SU-DHL-6 (cell line): ENCODE results near the gene SLX9.
A peak's percentile ranks its signal among the peaks of the same experiment; 100 is the strongest.

Experiments used
- H2AFZ ChIP-seq: fragments of 200-600 bp; sonication (generic); 2 replicates; pipeline ENCODE4 v1.6.1; 2014; ENCODE audit warnings: low read depth, mild to moderate bottlenecking, moderate library complexity, mixed read lengths, antibody characterized with exemption, low read length; ENCODE audit not compliant: severe bottlenecking
- H3F3A ChIP-seq: fragments of 200-600 bp; shearing (Covaris generic); 2 replicates; pipeline ENCODE4 v1.6.0; 2016; ENCODE audit warnings: antibody characterized with exemption, mild to moderate bottlenecking; ENCODE audit not compliant: insufficient read depth
- H3K27ac ChIP-seq: fragments of 200-600 bp; sonication (generic); 2 replicates; pipeline ENCODE4 v1.5.1; 2016; ENCODE audit warnings: low read depth, mild to moderate bottlenecking, low read length, moderate library complexity, mixed read lengths
- H3K27me3 ChIP-seq: fragments of 200-600 bp; sonication (generic), shearing (Covaris generic); 2 replicates; pipeline ENCODE4 v1.6.0; 2014; ENCODE audit warnings: mild to moderate bottlenecking, low read length
- H3K36me3 ChIP-seq: fragments of 200-600 bp; sonication (generic); 2 replicates; pipeline ENCODE4 v1.6.1; 2014; ENCODE audit warnings: mild to moderate bottlenecking, low read length, mixed read lengths
- H3K4me2 ChIP-seq: fragments of 300-600, 200-600 bp; shearing (Covaris generic), sonication (generic); 2 replicates; pipeline ENCODE4 v1.6.0; 2014; ENCODE audit warnings: low read length, low read depth, mild to moderate bottlenecking; ENCODE audit not compliant: poor library complexity, severe bottlenecking
- H3K4me3 ChIP-seq: fragments of 200-600 bp; sonication (generic); 2 replicates; pipeline ENCODE4 v1.5.1; 2014; ENCODE audit warnings: antibody characterized with exemption, low read length, mild to moderate bottlenecking, mixed read lengths; ENCODE audit not compliant: insufficient read depth, poor library complexity, severe bottlenecking
- H3K79me2 ChIP-seq: fragments of 200-600 bp; sonication (generic); 2 replicates; pipeline ENCODE4 v1.6.1; 2014; ENCODE audit warnings: mild to moderate bottlenecking, low read length, moderate library complexity; ENCODE audit not compliant: insufficient read depth
- H3K9ac ChIP-seq: fragments of 200-600 bp; sonication (generic); 2 replicates; pipeline ENCODE4 v1.7.0; 2014; ENCODE audit warnings: mild to moderate bottlenecking, low read length
- H3K9me2 ChIP-seq: fragments of 200-600 bp; sonication (generic); replicated peaks from 2 replicates; pipeline ENCODE4 v1.6.1; 2014; ENCODE audit warnings: low read length; ENCODE audit not compliant: insufficient read depth
- H3K9me3 ChIP-seq: fragments of 200-600 bp; sonication (generic); 2 replicates; pipeline ENCODE4 v1.6.1; 2014; ENCODE audit warnings: low read length, mixed read lengths; ENCODE audit not compliant: insufficient read depth
- H4K20me1 ChIP-seq: fragments of 200-600 bp; sonication (generic); 2 replicates; pipeline ENCODE4 v1.6.1; 2014; ENCODE audit warnings: low read depth, mild to moderate bottlenecking, antibody characterized with exemption, low read length, moderate library complexity, mixed read lengths
- CTCF ChIP-seq: fragments of 200-600 bp; sonication (generic); IDR thresholded peaks from one replicate; pipeline ENCODE4 v1.5.1; 2017; ENCODE audit warnings: antibody characterized with exemption, mild to moderate bottlenecking, low read length, moderate library complexity; ENCODE audit not compliant: insufficient read depth, poor library complexity, severe bottlenecking
- EZH2phosphoT487 ChIP-seq: fragments of 200-600 bp; sonication (generic), shearing (Covaris generic); conservative IDR thresholded peaks from 2 replicates; pipeline ENCODE4 v1.6.1; 2018; ENCODE audit warnings: mild to moderate bottlenecking, antibody characterized with exemption, low read length, moderate library complexity, mixed read lengths

Gene SLX9

GRCh38 chr21:44935533-44935927 lies 4.3 kb upstream of the SLX9 start:
- no peaks in the 10 kb centered on the region for H3K27me3 ChIP-seq
- no peaks in the 10 kb centered on the region for H3K9me3 ChIP-seq
- no peaks in the 10 kb centered on the region for H3K9me2 ChIP-seq
- peaks cover 5% of the 10 kb centered on the region for H3K79me2 ChIP-seq
- H3K4me3 ChIP-seq = no peak overlapping the region
- H3F3A ChIP-seq = no peaks in the 10 kb centered on the region
- no peak overlapping the region for H2AFZ ChIP-seq
- H4K20me1 ChIP-seq = no peaks in the 10 kb centered on the region
- no peaks in the 10 kb centered on the region for H3K36me3 ChIP-seq
- H3K9ac ChIP-seq = no peak overlapping the region
- no peak for TF ChIP-seq CTCF
- no peak for TF ChIP-seq EZH2phosphoT487
- H3K4me2 ChIP-seq = no peak overlapping the region
- no peak overlapping the region for H3K27ac ChIP-seq

- Histone ChIP-seq H3K36me3 (no peaks in the 10 kb centered on the region), H2AFZ (peak overlapping the region; percentile 100), H3K9ac (peak overlapping the region; percentile 80), H3F3A (no peaks in the 10 kb centered on the region), H3K27me3 (no peaks in the 10 kb centered on the region), H3K27ac (no peak overlapping the region), H3K9me3 (no peaks in the 10 kb centered on the region), H3K4me2 (peak overlapping the region; percentile 87), H3K79me2 (peaks cover 37% of the 10 kb centered on the region), H4K20me1 (no peaks in the 10 kb centered on the region; the same call in 1 of the 2 replicates), H3K4me3 (peak overlapping the region; percentile 70), H3K9me2 (no peaks in the 10 kb centered on the region)
- TF ChIP-seq CTCF (no peak), EZH2phosphoT487 (no peak)
Observed at GRCh38 chr21:44938772-44939531, 877 bp upstream of the SLX9 start.

GRCh38 chr21:44940116-44940631 lies 345 bp downstream of the SLX9 start:
- no peaks in the 10 kb centered on the region for H3K36me3 ChIP-seq
- peak overlapping the region; percentile 100 for H2AFZ ChIP-seq
- H3K4me2 ChIP-seq = peak overlapping the region; percentile 87
- H3K9ac ChIP-seq = peak overlapping the region; percentile 80
- no peaks in the 10 kb centered on the region; the same call in 1 of the 2 replicates for H4K20me1 ChIP-seq
- H3K79me2 ChIP-seq = peaks cover 43% of the 10 kb centered on the region
- no peaks in the 10 kb centered on the region for H3K9me3 ChIP-seq
- no peaks in the 10 kb centered on the region for H3K27me3 ChIP-seq
- no peaks in the 10 kb centered on the region for H3K9me2 ChIP-seq
- no peaks in the 10 kb centered on the region for H3F3A ChIP-seq
- no peak overlapping the region for H3K27ac ChIP-seq
- H3K4me3 ChIP-seq = peak overlapping the region; percentile 70
- TF ChIP-seq EZH2phosphoT487 (no peak), CTCF (no peak)
